DOHH2 (cell line): ENCODE data around the gene ARID1B.

Experiments
- EZH2phosphoT487 ChIP-seq: fragments of 200-600 bp; sonication (generic); IDR thresholded peaks from 2 replicates; pipeline ENCODE4 v1.6.1; 2017; ENCODE audit warnings: borderline replicate concordance, mild to moderate bottlenecking, antibody characterized with exemption, low read length, moderate library complexity, mixed read lengths
- TF ChIP-seq, protein P1 (sequence below): fragments of 200-600 bp; sonication (generic); IDR thresholded peaks from one replicate; pipeline ENCODE4 v1.5.1; 2014; ENCODE audit warnings: antibody characterized with exemption, mild to moderate bottlenecking, low read depth, low read length; ENCODE audit not compliant: poor library complexity, severe bottlenecking

DNA sequence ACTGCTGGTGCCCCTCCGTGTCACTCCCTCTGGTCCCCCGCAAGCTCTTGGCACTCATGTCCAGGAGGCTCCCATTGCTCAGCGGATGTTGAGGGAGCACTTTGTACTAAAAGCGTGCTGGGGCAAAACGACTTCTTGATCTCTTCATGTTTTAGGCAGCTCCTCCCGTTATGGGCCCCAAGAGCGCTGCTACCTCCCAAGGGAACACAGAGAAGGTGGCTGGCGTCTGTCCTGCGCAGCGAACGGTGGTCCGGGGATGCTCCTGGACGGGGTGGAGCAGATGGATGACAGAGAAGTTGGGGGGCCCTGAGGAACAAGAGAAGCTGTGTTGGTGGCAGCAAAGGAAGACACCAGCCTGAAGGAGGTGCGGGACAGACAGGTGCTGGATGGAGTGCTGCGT, 446.3 kb downstream of the ARID1B start:
- TF ChIP-seq, protein P1, sequence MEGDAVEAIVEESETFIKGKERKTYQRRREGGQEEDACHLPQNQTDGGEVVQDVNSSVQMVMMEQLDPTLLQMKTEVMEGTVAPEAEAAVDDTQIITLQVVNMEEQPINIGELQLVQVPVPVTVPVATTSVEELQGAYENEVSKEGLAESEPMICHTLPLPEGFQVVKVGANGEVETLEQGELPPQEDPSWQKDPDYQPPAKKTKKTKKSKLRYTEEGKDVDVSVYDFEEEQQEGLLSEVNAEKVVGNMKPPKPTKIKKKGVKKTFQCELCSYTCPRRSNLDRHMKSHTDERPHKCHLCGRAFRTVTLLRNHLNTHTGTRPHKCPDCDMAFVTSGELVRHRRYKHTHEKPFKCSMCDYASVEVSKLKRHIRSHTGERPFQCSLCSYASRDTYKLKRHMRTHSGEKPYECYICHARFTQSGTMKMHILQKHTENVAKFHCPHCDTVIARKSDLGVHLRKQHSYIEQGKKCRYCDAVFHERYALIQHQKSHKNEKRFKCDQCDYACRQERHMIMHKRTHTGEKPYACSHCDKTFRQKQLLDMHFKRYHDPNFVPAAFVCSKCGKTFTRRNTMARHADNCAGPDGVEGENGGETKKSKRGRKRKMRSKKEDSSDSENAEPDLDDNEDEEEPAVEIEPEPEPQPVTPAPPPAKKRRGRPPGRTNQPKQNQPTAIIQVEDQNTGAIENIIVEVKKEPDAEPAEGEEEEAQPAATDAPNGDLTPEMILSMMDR: no peak
- TF ChIP-seq EZH2phosphoT487: no peak
